CD14-positive monocyte (primary cell): ENCODE results near the gene CHURC1. TPM values are rescaled to one million over a fixed set of nuclear protein-coding genes. Genes with fewer than 3 reads are reported as not detected.

Experiments
- DNase-seq, 3 donors: peaks; one replicate each; pipeline ENCODE4 v3.0.0-alpha.2; 2011 to 2022
- H2AFZ ChIP-seq: 2 replicates; pipeline ENCODE4 v1.6.0; 2012; ENCODE audit warnings: mild to moderate bottlenecking, low read depth, low read length, inconsistent platforms; ENCODE audit not compliant: insufficient read depth, poor library complexity, severe bottlenecking
- H3K27ac ChIP-seq, 2 donors: 1 replicate in 1 of 2; 2 replicates in 1 of 2; pipeline ENCODE4 v1.5.1; 2012 to 2013; ENCODE audit warnings: low read length in 2 of 2, control low read depth in 1 of 2, inconsistent platforms in 1 of 2, low read depth in 1 of 2, mild to moderate bottlenecking in 1 of 2
- H3K27me3 ChIP-seq, 2 donors: one replicate each; pipeline versions ENCODE4 v1.6.0 to v1.6.1; 2011 to 2013; ENCODE audit warnings: low read length in 2 of 2; ENCODE audit not compliant: control insufficient read depth in 2 of 2, insufficient read depth in 2 of 2
- H3K36me3 ChIP-seq, 2 donors: replicated peaks in 1 of 2; 1 replicate in 1 of 2; 2 replicates in 1 of 2; pipeline versions ENCODE4 v1.5.1 to v1.6.1; 2012 to 2013; ENCODE audit warnings: low read length in 2 of 2, control low read depth in 1 of 2, inconsistent platforms in 1 of 2, mild to moderate bottlenecking in 1 of 2; ENCODE audit not compliant: insufficient read depth in 2 of 2, control insufficient read depth in 1 of 2
- H3K4me1 ChIP-seq, 2 donors: 1 replicate in 1 of 2; 2 replicates in 1 of 2; pipeline versions ENCODE4 v1.5.1 to v1.6.1; 2012 to 2013; ENCODE audit warnings: low read length in 2 of 2, control low read depth in 1 of 2, inconsistent platforms in 1 of 2, mild to moderate bottlenecking in 1 of 2, moderate library complexity in 1 of 2; ENCODE audit not compliant: insufficient read depth in 2 of 2, control insufficient read depth in 1 of 2
- H3K4me2 ChIP-seq: replicated peaks from 2 replicates; pipeline ENCODE3; 2012; ENCODE audit warnings: low read length, moderate library complexity, mild to moderate bottlenecking; ENCODE audit not compliant: poor library complexity, severe bottlenecking; ENCODE audit errors: extremely low read depth
- H3K4me3 ChIP-seq, 3 experiments: fragments of 200-600 bp in 1 of 3; sonication (generic) in 1 of 3; replicated peaks in 1 of 3; 1 replicate in 2 of 3; 2 replicates in 1 of 3; pipeline ENCODE4 v1.5.1; 2011 to 2013; ENCODE audit warnings: low read length in 3 of 3, mild to moderate bottlenecking in 3 of 3, control low read depth in 2 of 3, low read depth in 2 of 3, inconsistent platforms in 1 of 3, moderate library complexity in 1 of 3
- H3K79me2 ChIP-seq: 2 replicates; pipeline ENCODE4 v1.6.0; 2012; ENCODE audit warnings: mild to moderate bottlenecking, control low read depth, inconsistent platforms, low read length, moderate library complexity; ENCODE audit not compliant: insufficient read depth
- H3K9ac ChIP-seq: 2 replicates; pipeline ENCODE4 v1.6.0; 2017; ENCODE audit warnings: low read length, mild to moderate bottlenecking; ENCODE audit not compliant: insufficient read depth, poor library complexity, severe bottlenecking
- H3K9me3 ChIP-seq, 2 donors: replicated peaks in 1 of 2; 1 replicate in 1 of 2; 2 replicates in 1 of 2; pipeline versions ENCODE4 v1.5.1 to v1.6.1; 2012 to 2013; ENCODE audit warnings: low read length in 2 of 2, control low read depth in 1 of 2; ENCODE audit not compliant: control insufficient read depth in 1 of 2, insufficient read depth in 1 of 2
- H4K20me1 ChIP-seq: 2 replicates; pipeline ENCODE4 v1.6.0; 2012; ENCODE audit warnings: mild to moderate bottlenecking, low read length, control low read depth, moderate library complexity; ENCODE audit not compliant: insufficient read depth
- H3K27ac Mint-ChIP-seq, 7 donors: one replicate each; pipeline ENCODE4 v1.8.0; 2020; ENCODE audit warnings: mild to moderate bottlenecking in 7 of 7, mixed read lengths in 7 of 7, moderate library complexity in 6 of 7, inconsistent platforms in 2 of 7
- H3K27me3 Mint-ChIP-seq, 3 donors: one replicate each; pipeline ENCODE4 v1.8.0; 2021 to 2022; ENCODE audit warnings: low read depth in 3 of 3, mild to moderate bottlenecking in 3 of 3, mixed read lengths in 3 of 3, moderate library complexity in 3 of 3, inconsistent platforms in 1 of 3
- H3K36me3 Mint-ChIP-seq, 2 donors: one replicate each; pipeline ENCODE4 v1.8.0; 2020; ENCODE audit warnings: mixed read lengths in 2 of 2, inconsistent platforms in 1 of 2, mild to moderate bottlenecking in 1 of 2
- H3K4me1 Mint-ChIP-seq: one replicate; pipeline ENCODE4 v1.8.0; 2020; ENCODE audit warnings: mild to moderate bottlenecking, mixed read lengths
- H3K4me3 Mint-ChIP-seq, 2 donors: one replicate each; pipeline ENCODE4 v1.8.0; 2020; ENCODE audit warnings: mild to moderate bottlenecking in 2 of 2, mixed read lengths in 2 of 2, moderate library complexity in 1 of 2
- H3K9me3 Mint-ChIP-seq, 7 donors: one replicate each; pipeline ENCODE4 v1.8.0; 2020 to 2022; ENCODE audit warnings: mixed read lengths in 7 of 7, mild to moderate bottlenecking in 6 of 7, moderate library complexity in 6 of 7, inconsistent platforms in 2 of 7
- CTCF ChIP-seq: fragments of 200-600 bp; IDR thresholded peaks from one replicate; pipeline ENCODE4 v1.8.0; 2022; ENCODE audit warnings: antibody characterized with exemption, mild to moderate bottlenecking
- WGBS: methylation state at CpG from one replicate; pipeline ENCODE4 v1.1.5; 2013; ENCODE audit warnings: missing lambda C conversion rate; ENCODE audit not compliant: insufficient coverage; 5-methylcytosine and 5-hydroxymethylcytosine counted together
- intact Hi-C, 2 donors: fragments of 100-400 bp; cut with micrococcal nuclease; formaldehyde crosslinking; loops; one replicate each; pipeline versions ENCODE4 v1.15.0 to v1.15.1; 2023
- polyA plus RNA-seq, 3 donors: library from polyadenylated mRNA; depleted of rRNA in 1 of 3; unstranded in 2 of 3; stranded (reverse) in 1 of 3; fragments of 300-500 nt in 2 of 3; fragments of >200 nt in 1 of 3; fragmentation: Illumina TruSeq in 2 of 3; gene quantifications; 1 replicate in 2 of 3; 2 replicates in 1 of 3; pipeline ENCODE4 v1.2.3, GENCODE V29; 2012 to 2021

CHURC1 gene
- polyA plus RNA-seq, 3 donors: 31.1 to 98.3 (median 81.2) TPM

GRCh38 chr14:64923015-64923414, 8.8 kb downstream of the CHURC1 start:
- Histone ChIP-seq H3K27me3 (no peaks in the 10 kb centered on the region), H3K4me2 (no peak overlapping the region), H3K9ac (no peak overlapping the region), H4K20me1 (peaks cover 97% of the 10 kb centered on the region), H3K79me2 (peaks cover 76% of the 10 kb centered on the region), H3K9me3 (no peaks in the 10 kb centered on the region), H3K4me3 (no peak overlapping the region), H3K4me1 (no peaks in the 10 kb centered on the region), H3K36me3 (peaks cover 35 to 59% of the 10 kb centered on the region in 2 donors), H3K27ac (no peak overlapping the region), H2AFZ (no peak overlapping the region)
- no peak for DNase-seq
- peaks cover 29 to 51% of the 10 kb centered on the region in 2 donors for H3K36me3 Mint-ChIP-seq
- intact Hi-C loops: no loop called here
- no peaks in the 10 kb centered on the region for H3K27me3 Mint-ChIP-seq
- no peaks in the 10 kb centered on the region for H3K9me3 Mint-ChIP-seq
- no CpG with 5 or more reads among the region's 3 CpGs for WGBS
- H3K4me3 Mint-ChIP-seq: no peak overlapping the region
- no peak overlapping the region for H3K27ac Mint-ChIP-seq
- H3K4me1 Mint-ChIP-seq: peaks cover 7% of the 10 kb centered on the region
- TF ChIP-seq CTCF: no peak

- Histone ChIP-seq H3K9me3 (no peaks in the 10 kb centered on the region), H3K9ac (no peak overlapping the region), H3K36me3 (peaks cover 69 to 84% of the 10 kb centered on the region in 2 donors), H3K27me3 (no peaks in the 10 kb centered on the region), H3K4me1 (no peaks in the 10 kb centered on the region), H3K27ac (peak overlapping the region in 1 of 2 donors; percentile 49), H3K79me2 (peaks cover 54% of the 10 kb centered on the region), H3K4me2 (no peak overlapping the region), H2AFZ (no peak overlapping the region), H3K4me3 (no peak overlapping the region), H4K20me1 (peaks cover 97% of the 10 kb centered on the region)
- intact Hi-C loops: no loop called here
- Mint-ChIP-seq H3K27me3 (no peaks in the 10 kb centered on the region), H3K4me1 (no peaks in the 10 kb centered on the region), H3K4me3 (no peak overlapping the region), H3K36me3 (peaks cover 45 to 50% of the 10 kb centered on the region in 2 donors), H3K27ac (peak overlapping the region in 1 of 7 donors; percentile 25), H3K9me3 (no peaks in the 10 kb centered on the region)
- WGBS: no CpG with 5 or more reads among the region's 4 CpGs
- DNase-seq: no peak
- TF ChIP-seq CTCF: no peak
These were observed 12.2 kb downstream of the CHURC1 start for GRCh38 chr14:64926398-64926995.
